ENCODE measurements around the gene HSD11B2.

DNA sequence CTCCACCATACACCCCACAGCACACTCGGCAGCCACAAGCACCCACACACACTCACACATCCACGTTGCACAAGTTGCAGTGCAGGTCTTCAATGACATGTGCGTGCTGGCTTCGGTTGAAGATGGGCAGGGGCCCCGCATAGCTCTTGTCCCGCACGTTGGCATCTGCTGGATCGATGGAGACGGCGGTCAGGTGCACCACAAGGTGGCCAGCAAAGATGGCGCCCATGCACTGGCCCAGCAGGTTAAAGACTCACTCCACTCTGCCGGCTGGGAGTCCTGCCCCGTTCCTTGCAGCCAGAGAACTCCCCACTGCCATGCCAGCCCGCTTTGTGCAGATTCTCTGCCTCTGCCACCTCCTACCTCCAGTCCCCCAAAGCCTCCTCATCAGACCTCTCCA lies 30.0 kb upstream of the HSD11B2 start:
- no peak for TF ChIP-seq EZH2 (IDR thresholded peaks at IDR 0.05)
- no peak for TF ChIP-seq SP1 (IDR thresholded peaks at IDR 0.05; ENCODE audit: low read depth)
- TF ChIP-seq, protein P1, sequence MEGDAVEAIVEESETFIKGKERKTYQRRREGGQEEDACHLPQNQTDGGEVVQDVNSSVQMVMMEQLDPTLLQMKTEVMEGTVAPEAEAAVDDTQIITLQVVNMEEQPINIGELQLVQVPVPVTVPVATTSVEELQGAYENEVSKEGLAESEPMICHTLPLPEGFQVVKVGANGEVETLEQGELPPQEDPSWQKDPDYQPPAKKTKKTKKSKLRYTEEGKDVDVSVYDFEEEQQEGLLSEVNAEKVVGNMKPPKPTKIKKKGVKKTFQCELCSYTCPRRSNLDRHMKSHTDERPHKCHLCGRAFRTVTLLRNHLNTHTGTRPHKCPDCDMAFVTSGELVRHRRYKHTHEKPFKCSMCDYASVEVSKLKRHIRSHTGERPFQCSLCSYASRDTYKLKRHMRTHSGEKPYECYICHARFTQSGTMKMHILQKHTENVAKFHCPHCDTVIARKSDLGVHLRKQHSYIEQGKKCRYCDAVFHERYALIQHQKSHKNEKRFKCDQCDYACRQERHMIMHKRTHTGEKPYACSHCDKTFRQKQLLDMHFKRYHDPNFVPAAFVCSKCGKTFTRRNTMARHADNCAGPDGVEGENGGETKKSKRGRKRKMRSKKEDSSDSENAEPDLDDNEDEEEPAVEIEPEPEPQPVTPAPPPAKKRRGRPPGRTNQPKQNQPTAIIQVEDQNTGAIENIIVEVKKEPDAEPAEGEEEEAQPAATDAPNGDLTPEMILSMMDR (IDR thresholded peaks at IDR 0.05 in 2 of 3, conservative IDR thresholded peaks at IDR 0.05 in 1 of 3; ENCODE audit: borderline replicate concordance in 1 of 3, insufficient read depth in 1 of 3, low read depth in 2 of 3, low read length in 2 of 3), result no peak
- TF ChIP-seq ZNF274 (IDR thresholded peaks at IDR 0.05; ENCODE audit: low read depth, low read length), result no peak
- TF ChIP-seq, protein P2, sequence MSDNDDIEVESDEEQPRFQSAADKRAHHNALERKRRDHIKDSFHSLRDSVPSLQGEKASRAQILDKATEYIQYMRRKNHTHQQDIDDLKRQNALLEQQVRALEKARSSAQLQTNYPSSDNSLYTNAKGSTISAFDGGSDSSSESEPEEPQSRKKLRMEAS (IDR thresholded peaks at IDR 0.05), result no peak
- TF ChIP-seq POLR2A (IDR thresholded peaks at IDR 0.05; ENCODE audit: borderline replicate concordance, extremely low read depth, insufficient read depth, insufficient read length), result no peak
- TF ChIP-seq, protein P3, sequence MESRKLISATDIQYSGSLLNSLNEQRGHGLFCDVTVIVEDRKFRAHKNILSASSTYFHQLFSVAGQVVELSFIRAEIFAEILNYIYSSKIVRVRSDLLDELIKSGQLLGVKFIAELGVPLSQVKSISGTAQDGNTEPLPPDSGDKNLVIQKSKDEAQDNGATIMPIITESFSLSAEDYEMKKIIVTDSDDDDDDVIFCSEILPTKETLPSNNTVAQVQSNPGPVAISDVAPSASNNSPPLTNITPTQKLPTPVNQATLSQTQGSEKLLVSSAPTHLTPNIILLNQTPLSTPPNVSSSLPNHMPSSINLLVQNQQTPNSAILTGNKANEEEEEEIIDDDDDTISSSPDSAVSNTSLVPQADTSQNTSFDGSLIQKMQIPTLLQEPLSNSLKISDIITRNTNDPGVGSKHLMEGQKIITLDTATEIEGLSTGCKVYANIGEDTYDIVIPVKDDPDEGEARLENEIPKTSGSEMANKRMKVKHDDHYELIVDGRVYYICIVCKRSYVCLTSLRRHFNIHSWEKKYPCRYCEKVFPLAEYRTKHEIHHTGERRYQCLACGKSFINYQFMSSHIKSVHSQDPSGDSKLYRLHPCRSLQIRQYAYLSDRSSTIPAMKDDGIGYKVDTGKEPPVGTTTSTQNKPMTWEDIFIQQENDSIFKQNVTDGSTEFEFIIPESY (IDR thresholded peaks at IDR 0.05; ENCODE audit: extremely low read depth, insufficient replicate concordance, low read length), result no peak
- TF ChIP-seq FOSL1 (IDR thresholded peaks at IDR 0.05; ENCODE audit: low read depth), result no peak
- no peak for TF ChIP-seq EGR1 (IDR thresholded peaks at IDR 0.05; ENCODE audit: low read depth)
- TF ChIP-seq, protein P4, sequence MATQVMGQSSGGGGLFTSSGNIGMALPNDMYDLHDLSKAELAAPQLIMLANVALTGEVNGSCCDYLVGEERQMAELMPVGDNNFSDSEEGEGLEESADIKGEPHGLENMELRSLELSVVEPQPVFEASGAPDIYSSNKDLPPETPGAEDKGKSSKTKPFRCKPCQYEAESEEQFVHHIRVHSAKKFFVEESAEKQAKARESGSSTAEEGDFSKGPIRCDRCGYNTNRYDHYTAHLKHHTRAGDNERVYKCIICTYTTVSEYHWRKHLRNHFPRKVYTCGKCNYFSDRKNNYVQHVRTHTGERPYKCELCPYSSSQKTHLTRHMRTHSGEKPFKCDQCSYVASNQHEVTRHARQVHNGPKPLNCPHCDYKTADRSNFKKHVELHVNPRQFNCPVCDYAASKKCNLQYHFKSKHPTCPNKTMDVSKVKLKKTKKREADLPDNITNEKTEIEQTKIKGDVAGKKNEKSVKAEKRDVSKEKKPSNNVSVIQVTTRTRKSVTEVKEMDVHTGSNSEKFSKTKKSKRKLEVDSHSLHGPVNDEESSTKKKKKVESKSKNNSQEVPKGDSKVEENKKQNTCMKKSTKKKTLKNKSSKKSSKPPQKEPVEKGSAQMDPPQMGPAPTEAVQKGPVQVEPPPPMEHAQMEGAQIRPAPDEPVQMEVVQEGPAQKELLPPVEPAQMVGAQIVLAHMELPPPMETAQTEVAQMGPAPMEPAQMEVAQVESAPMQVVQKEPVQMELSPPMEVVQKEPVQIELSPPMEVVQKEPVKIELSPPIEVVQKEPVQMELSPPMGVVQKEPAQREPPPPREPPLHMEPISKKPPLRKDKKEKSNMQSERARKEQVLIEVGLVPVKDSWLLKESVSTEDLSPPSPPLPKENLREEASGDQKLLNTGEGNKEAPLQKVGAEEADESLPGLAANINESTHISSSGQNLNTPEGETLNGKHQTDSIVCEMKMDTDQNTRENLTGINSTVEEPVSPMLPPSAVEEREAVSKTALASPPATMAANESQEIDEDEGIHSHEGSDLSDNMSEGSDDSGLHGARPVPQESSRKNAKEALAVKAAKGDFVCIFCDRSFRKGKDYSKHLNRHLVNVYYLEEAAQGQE (IDR thresholded peaks at IDR 0.05; ENCODE audit: low read depth), result no peak
- no peak for TF ChIP-seq JUND (IDR thresholded peaks at IDR 0.05)
- no peak for TF ChIP-seq RAD21 (IDR thresholded peaks at IDR 0.05; ENCODE audit: low read depth)

All from HCT116 (cell line).